Neural cell (in vitro differentiated cells): ENCODE results near the gene PTPN21. TPM values are rescaled to one million over a fixed set of nuclear protein-coding genes. Genes with fewer than 3 reads are reported as not detected.

Source experiments
- H2AFZ ChIP-seq: fragments of 200-600, 300-800 bp; sonication (generic), shearing (Covaris generic); 2 replicates; pipeline ENCODE4 v1.6.0; 2014; ENCODE audit warnings: low read depth, mild to moderate bottlenecking, antibody characterized with exemption, low read length, moderate library complexity
- H3F3A ChIP-seq: fragments of 200-600 bp; shearing (Covaris generic); 2 replicates; pipeline ENCODE4 v1.6.1; 2016; ENCODE audit warnings: mild to moderate bottlenecking, moderate library complexity, mixed read lengths, antibody characterized with exemption, low read length; ENCODE audit not compliant: insufficient read depth, poor library complexity, severe bottlenecking
- H3K27ac ChIP-seq: fragments of 200-600, 300-800 bp; sonication (generic), shearing (Covaris generic); 2 replicates; pipeline ENCODE4 v1.5.1; 2014; ENCODE audit warnings: mild to moderate bottlenecking, low read length, moderate library complexity
- H3K27me3 ChIP-seq: fragments of 300-800, 200-600 bp; sonication (generic), shearing (Covaris generic); 2 replicates; pipeline ENCODE4 v1.6.0; 2014; ENCODE audit warnings: mild to moderate bottlenecking, low read depth, low read length, moderate library complexity; ENCODE audit not compliant: insufficient read depth
- H3K36me3 ChIP-seq: fragments of 300-800, 200-600 bp; sonication (generic), shearing (Covaris generic); 2 replicates; pipeline ENCODE4 v1.5.1; 2014; ENCODE audit warnings: mild to moderate bottlenecking, antibody characterized with exemption, low read length, moderate library complexity; ENCODE audit not compliant: insufficient read depth
- H3K4me2 ChIP-seq: fragments of 300-800, 200-600 bp; sonication (generic), shearing (Covaris generic); 2 replicates; pipeline ENCODE4 v1.6.0; 2014; ENCODE audit warnings: mild to moderate bottlenecking, low read length
- H3K4me3 ChIP-seq: fragments of 300-800, 200-600 bp; sonication (generic), shearing (Covaris generic); 2 replicates; pipeline ENCODE4 v1.5.1; 2014; ENCODE audit warnings: mild to moderate bottlenecking, low read length, moderate library complexity
- H3K79me2 ChIP-seq: fragments of 200-600 bp; shearing (Covaris generic); replicated peaks from 2 replicates; pipeline ENCODE4 v1.6.0; 2014; ENCODE audit warnings: mild to moderate bottlenecking, low read length, moderate library complexity; ENCODE audit not compliant: insufficient read depth
- H3K9ac ChIP-seq: fragments of 300-800, 200-600 bp; sonication (generic), shearing (Covaris generic); 2 replicates; pipeline ENCODE4 v1.6.1; 2016; ENCODE audit warnings: mild to moderate bottlenecking, low read length, mixed read lengths
- H3K9me2 ChIP-seq: fragments of 200-600 bp; shearing (Covaris generic); 2 replicates; pipeline ENCODE4 v1.6.1; 2016; ENCODE audit warnings: mild to moderate bottlenecking, low read length, mixed read lengths; ENCODE audit not compliant: insufficient read depth
- H3K9me3 ChIP-seq: fragments of 200-600, 300-800 bp; sonication (generic), shearing (Covaris generic); 2 replicates; pipeline ENCODE4 v1.6.1; 2016; ENCODE audit warnings: mild to moderate bottlenecking, mixed run types, low read length, moderate library complexity, mixed read lengths
- H4K20me1 ChIP-seq: fragments of 200-600 bp; shearing (Covaris generic); 2 replicates; pipeline ENCODE4 v1.6.1; 2016; ENCODE audit warnings: mild to moderate bottlenecking, mixed run types; ENCODE audit not compliant: insufficient read depth
- EP300 ChIP-seq: fragments of 450-650 bp; conservative IDR thresholded peaks from 2 replicates; pipeline ENCODE4 v1.6.1; 2014; ENCODE audit warnings: antibody characterized with exemption, mild to moderate bottlenecking, moderate library complexity; ENCODE audit not compliant: poor library complexity, severe bottlenecking
- EZH2 ChIP-seq: fragments of 200-600, 300-800 bp; shearing (Covaris generic), sonication (generic); IDR thresholded peaks from 2 replicates; pipeline ENCODE4 v1.6.1; 2014; ENCODE audit warnings: antibody characterized with exemption, low read length, borderline replicate concordance, mild to moderate bottlenecking; ENCODE audit not compliant: insufficient read depth, poor library complexity, severe bottlenecking
- MXI1 ChIP-seq: fragments of 450-650 bp; conservative IDR thresholded peaks from 2 replicates; pipeline ENCODE4 v1.6.1; 2014; ENCODE audit warnings: antibody characterized with exemption, mild to moderate bottlenecking; ENCODE audit not compliant: poor library complexity, severe bottlenecking
- POLR2AphosphoS5 ChIP-seq: IDR thresholded peaks from 2 replicates; pipeline ENCODE4 v1.6.1; 2012
- RAD21 ChIP-seq: fragments of 450-650 bp; conservative IDR thresholded peaks from 2 replicates; pipeline ENCODE4 v1.6.1; 2014; ENCODE audit warnings: antibody characterized with exemption, mild to moderate bottlenecking, moderate library complexity
- SMC3 ChIP-seq: fragments of 450-650 bp; conservative IDR thresholded peaks from 2 replicates; pipeline ENCODE4 v1.6.1; 2014; ENCODE audit warnings: antibody characterized with exemption, mild to moderate bottlenecking, moderate library complexity; ENCODE audit not compliant: poor library complexity
- TAF1 ChIP-seq: IDR thresholded peaks from 2 replicates; pipeline ENCODE4 v1.6.1; 2012; ENCODE audit warnings: low read depth
- polyA plus RNA-seq: library from polyadenylated mRNA; depleted of rRNA; stranded (reverse); fragments of >200 nt; gene quantifications from 2 replicates; pipeline ENCODE4 v1.2.3, GENCODE V29; 2014
- TF ChIP-seq, protein P1 (sequence below): fragments of 450-650 bp; IDR thresholded peaks from 2 replicates; pipeline ENCODE4 v1.5.1; 2014; ENCODE audit warnings: antibody characterized with exemption, mild to moderate bottlenecking, moderate library complexity; ENCODE audit not compliant: poor library complexity, severe bottlenecking
- TF ChIP-seq, protein P2 (sequence below): IDR thresholded peaks from 2 replicates; pipeline ENCODE4 v1.6.1; 2012; ENCODE audit warnings: borderline replicate concordance

The PTPN21 gene
- polyA plus RNA-seq, 1 donor from 2014 or later: 4.1 TPM

DNA sequence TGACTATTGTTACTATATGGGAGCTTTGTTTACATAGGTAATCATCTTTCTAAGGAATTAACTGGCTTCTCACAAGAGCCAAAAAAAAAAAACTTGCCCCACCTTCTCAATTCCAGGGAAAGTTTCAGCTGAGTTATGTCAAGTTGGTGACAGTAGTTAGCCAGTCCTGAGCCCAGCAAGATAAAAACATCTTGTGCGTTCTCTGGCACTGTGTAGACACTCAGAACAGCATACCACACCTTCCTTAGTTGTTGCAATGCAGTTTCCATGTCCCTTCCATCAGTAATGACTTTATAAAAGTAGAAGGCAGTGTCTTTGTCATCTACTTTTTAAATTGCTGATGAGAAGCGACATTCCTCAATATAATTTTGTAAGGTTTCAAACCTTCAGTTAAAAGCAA, 50.2 kb downstream of the PTPN21 start:
- H3K9me2 ChIP-seq: no peaks in the 10 kb centered on the region
- H3K27ac ChIP-seq: no peak overlapping the region
- no peaks in the 10 kb centered on the region for H4K20me1 ChIP-seq
- H3K9me3 ChIP-seq: no peaks in the 10 kb centered on the region
- H3K79me2 ChIP-seq: no peaks in the 10 kb centered on the region
- H3K27me3 ChIP-seq: no peaks in the 10 kb centered on the region
- H2AFZ ChIP-seq: no peak overlapping the region
- no peak overlapping the region for H3K4me3 ChIP-seq
- no peaks in the 10 kb centered on the region for H3F3A ChIP-seq
- TF ChIP-seq, protein P1, sequence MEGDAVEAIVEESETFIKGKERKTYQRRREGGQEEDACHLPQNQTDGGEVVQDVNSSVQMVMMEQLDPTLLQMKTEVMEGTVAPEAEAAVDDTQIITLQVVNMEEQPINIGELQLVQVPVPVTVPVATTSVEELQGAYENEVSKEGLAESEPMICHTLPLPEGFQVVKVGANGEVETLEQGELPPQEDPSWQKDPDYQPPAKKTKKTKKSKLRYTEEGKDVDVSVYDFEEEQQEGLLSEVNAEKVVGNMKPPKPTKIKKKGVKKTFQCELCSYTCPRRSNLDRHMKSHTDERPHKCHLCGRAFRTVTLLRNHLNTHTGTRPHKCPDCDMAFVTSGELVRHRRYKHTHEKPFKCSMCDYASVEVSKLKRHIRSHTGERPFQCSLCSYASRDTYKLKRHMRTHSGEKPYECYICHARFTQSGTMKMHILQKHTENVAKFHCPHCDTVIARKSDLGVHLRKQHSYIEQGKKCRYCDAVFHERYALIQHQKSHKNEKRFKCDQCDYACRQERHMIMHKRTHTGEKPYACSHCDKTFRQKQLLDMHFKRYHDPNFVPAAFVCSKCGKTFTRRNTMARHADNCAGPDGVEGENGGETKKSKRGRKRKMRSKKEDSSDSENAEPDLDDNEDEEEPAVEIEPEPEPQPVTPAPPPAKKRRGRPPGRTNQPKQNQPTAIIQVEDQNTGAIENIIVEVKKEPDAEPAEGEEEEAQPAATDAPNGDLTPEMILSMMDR: no peak
- no peak for TF ChIP-seq RAD21
- no peak for TF ChIP-seq POLR2AphosphoS5
- TF ChIP-seq TAF1: no peak
- no peak for TF ChIP-seq EP300
- TF ChIP-seq EZH2: no peak
- TF ChIP-seq, protein P2, sequence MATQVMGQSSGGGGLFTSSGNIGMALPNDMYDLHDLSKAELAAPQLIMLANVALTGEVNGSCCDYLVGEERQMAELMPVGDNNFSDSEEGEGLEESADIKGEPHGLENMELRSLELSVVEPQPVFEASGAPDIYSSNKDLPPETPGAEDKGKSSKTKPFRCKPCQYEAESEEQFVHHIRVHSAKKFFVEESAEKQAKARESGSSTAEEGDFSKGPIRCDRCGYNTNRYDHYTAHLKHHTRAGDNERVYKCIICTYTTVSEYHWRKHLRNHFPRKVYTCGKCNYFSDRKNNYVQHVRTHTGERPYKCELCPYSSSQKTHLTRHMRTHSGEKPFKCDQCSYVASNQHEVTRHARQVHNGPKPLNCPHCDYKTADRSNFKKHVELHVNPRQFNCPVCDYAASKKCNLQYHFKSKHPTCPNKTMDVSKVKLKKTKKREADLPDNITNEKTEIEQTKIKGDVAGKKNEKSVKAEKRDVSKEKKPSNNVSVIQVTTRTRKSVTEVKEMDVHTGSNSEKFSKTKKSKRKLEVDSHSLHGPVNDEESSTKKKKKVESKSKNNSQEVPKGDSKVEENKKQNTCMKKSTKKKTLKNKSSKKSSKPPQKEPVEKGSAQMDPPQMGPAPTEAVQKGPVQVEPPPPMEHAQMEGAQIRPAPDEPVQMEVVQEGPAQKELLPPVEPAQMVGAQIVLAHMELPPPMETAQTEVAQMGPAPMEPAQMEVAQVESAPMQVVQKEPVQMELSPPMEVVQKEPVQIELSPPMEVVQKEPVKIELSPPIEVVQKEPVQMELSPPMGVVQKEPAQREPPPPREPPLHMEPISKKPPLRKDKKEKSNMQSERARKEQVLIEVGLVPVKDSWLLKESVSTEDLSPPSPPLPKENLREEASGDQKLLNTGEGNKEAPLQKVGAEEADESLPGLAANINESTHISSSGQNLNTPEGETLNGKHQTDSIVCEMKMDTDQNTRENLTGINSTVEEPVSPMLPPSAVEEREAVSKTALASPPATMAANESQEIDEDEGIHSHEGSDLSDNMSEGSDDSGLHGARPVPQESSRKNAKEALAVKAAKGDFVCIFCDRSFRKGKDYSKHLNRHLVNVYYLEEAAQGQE: no peak
- no peak for TF ChIP-seq SMC3
- TF ChIP-seq MXI1: no peak
- no peak overlapping the region for H3K4me2 ChIP-seq
- H3K9ac ChIP-seq: no peak overlapping the region
- peaks cover 4% of the 10 kb centered on the region for H3K36me3 ChIP-seq

DNA sequence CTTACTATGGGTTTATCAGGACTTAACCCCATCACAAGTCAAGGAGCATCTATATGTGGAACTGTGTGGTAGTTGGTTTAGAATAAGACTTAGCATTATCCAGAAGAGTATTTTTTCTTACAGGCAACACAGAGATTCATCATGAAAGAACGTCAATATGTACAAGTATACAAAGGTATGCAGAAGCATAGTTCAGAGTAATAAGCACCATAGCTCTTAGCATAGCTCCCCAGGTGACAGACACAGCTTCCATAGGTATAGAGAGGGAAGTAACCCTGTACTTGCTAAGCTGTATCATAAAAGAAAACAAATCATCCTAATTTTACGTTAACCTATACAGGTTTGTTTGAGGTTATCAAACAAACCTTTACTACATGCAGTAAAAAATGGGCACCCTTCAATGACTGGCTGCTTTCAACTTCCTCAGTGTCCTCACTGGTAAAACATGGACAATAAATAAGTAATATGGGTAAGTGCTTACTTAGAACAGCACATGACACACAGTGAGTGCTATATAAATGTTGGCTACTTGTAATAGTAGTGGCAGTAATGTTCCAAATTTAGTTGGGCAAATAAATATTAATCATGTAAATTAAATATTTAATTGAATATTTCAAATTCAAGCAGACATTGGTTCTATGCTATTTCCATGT, 50.9 kb downstream of the PTPN21 start:
- H3K27ac ChIP-seq: no peak overlapping the region
- H3K9ac ChIP-seq: no peak overlapping the region
- H3K4me2 ChIP-seq: no peak overlapping the region
- no peaks in the 10 kb centered on the region for H3F3A ChIP-seq
- peaks cover 7% of the 10 kb centered on the region for H3K36me3 ChIP-seq
- H3K27me3 ChIP-seq: no peaks in the 10 kb centered on the region
- no peaks in the 10 kb centered on the region for H3K9me2 ChIP-seq
- H4K20me1 ChIP-seq: no peaks in the 10 kb centered on the region
- TF ChIP-seq, protein P2: no peak
- TF ChIP-seq EZH2 (no peak), RAD21 (no peak), EP300 (no peak), MXI1 (no peak), TAF1 (no peak), POLR2AphosphoS5 (no peak), SMC3 (no peak)
- TF ChIP-seq, protein P1: no peak
- no peak overlapping the region for H3K4me3 ChIP-seq
- no peaks in the 10 kb centered on the region for H3K79me2 ChIP-seq
- H3K9me3 ChIP-seq: no peaks in the 10 kb centered on the region
- no peak overlapping the region for H2AFZ ChIP-seq
